ENCODE measurements around the gene GLIS1. TPM values are rescaled to one million over a fixed set of nuclear protein-coding genes. Genes with fewer than 3 reads are reported as not detected.

GLIS1 gene
- total RNA-seq, 1 donor from 2014 or later = 0.16 TPM

GRCh38 chr1:53640701-53641075, 98.3 kb downstream of the GLIS1 start:
- peaks cover 24% of the 10 kb centered on the region for H3K27me3 ChIP-seq (ENCODE audit: low read depth)
- H3K4me1 ChIP-seq = no peaks in the 10 kb centered on the region
- TF ChIP-seq CTCF (IDR thresholded peaks at IDR 0.05; ENCODE audit: borderline replicate concordance) = no peak
- no peak overlapping the region for H3K27ac ChIP-seq (replicated peaks)
- intact Hi-C loops (cut with micrococcal nuclease) = no loop called here
- H3K9me3 ChIP-seq (replicated peaks) = no peaks in the 10 kb centered on the region
- H3K36me3 ChIP-seq = no peaks in the 10 kb centered on the region
- H3K4me3 ChIP-seq = no peak overlapping the region
- no peak for DNase-seq

- intact Hi-C loops (cut with micrococcal nuclease) = no loop called here
- Histone ChIP-seq H3K27ac (replicated peaks) (no peak overlapping the region), H3K4me1 (no peaks in the 10 kb centered on the region), H3K27me3 (ENCODE audit: low read depth) (peaks cover 24% of the 10 kb centered on the region), H3K4me3 (no peak overlapping the region), H3K36me3 (no peaks in the 10 kb centered on the region), H3K9me3 (replicated peaks) (no peaks in the 10 kb centered on the region)
- DNase-seq = no peak
- TF ChIP-seq CTCF (IDR thresholded peaks at IDR 0.05; ENCODE audit: borderline replicate concordance) = no peak
These were observed 98.8 kb downstream of the GLIS1 start for GRCh38 chr1:53639996-53640700.

- TF ChIP-seq CTCF (IDR thresholded peaks at IDR 0.05; ENCODE audit: borderline replicate concordance) = no peak
- intact Hi-C loops (cut with micrococcal nuclease) = no loop called here
- no peaks in the 10 kb centered on the region for H3K9me3 ChIP-seq (replicated peaks)
- H3K27me3 ChIP-seq (ENCODE audit: low read depth) = peaks cover 29% of the 10 kb centered on the region
- H3K4me3 ChIP-seq = no peak overlapping the region
- no peak for DNase-seq
- H3K4me1 ChIP-seq = no peaks in the 10 kb centered on the region
- no peaks in the 10 kb centered on the region for H3K36me3 ChIP-seq
- no peak overlapping the region for H3K27ac ChIP-seq (replicated peaks)
These were observed 99.7 kb downstream of the GLIS1 start for GRCh38 chr1:53639251-53639763.

GRCh38 chr1:53638360-53639035, 100.5 kb downstream of the GLIS1 start:
- TF ChIP-seq CTCF (IDR thresholded peaks at IDR 0.05; ENCODE audit: borderline replicate concordance) = no peak
- DNase-seq = no peak
- intact Hi-C loops (cut with micrococcal nuclease) = no loop called here

GRCh38 chr1:53637511-53638359, 101.2 kb downstream of the GLIS1 start:
- intact Hi-C loops (cut with micrococcal nuclease) = no loop called here
- Histone ChIP-seq H3K27me3 (ENCODE audit: low read depth) (peaks cover 35% of the 10 kb centered on the region), H3K4me3 (no peak overlapping the region), H3K27ac (replicated peaks) (no peak overlapping the region), H3K36me3 (no peaks in the 10 kb centered on the region), H3K9me3 (replicated peaks) (no peaks in the 10 kb centered on the region), H3K4me1 (no peaks in the 10 kb centered on the region)
- no peak for DNase-seq
- TF ChIP-seq CTCF (IDR thresholded peaks at IDR 0.05; ENCODE audit: borderline replicate concordance) = no peak

More at GRCh38 chr1:53638360-53639035, 100.5 kb downstream of the GLIS1 start:
- Histone ChIP-seq H3K4me1 (no peaks in the 10 kb centered on the region), H3K4me3 (no peak overlapping the region), H3K27ac (replicated peaks) (no peak overlapping the region), H3K36me3 (no peaks in the 10 kb centered on the region), H3K9me3 (replicated peaks) (no peaks in the 10 kb centered on the region), H3K27me3 (ENCODE audit: low read depth) (peaks cover 35% of the 10 kb centered on the region)
